GM12874 (cell line): ENCODE measurements around the gene L3MBTL3.

ENCODE experiments used
- CTCF ChIP-seq: IDR thresholded peaks from 2 replicates; pipeline ENCODE4 v1.5.1; 2011; ENCODE audit warnings: low read depth, mild to moderate bottlenecking, control low read depth, low read length, moderate library complexity; ENCODE audit not compliant: insufficient read depth

Gene L3MBTL3

GRCh38 chr6:129992881-129993280 lies 25.5 kb upstream of the L3MBTL3 start:
- no peak for TF ChIP-seq CTCF

DNA sequence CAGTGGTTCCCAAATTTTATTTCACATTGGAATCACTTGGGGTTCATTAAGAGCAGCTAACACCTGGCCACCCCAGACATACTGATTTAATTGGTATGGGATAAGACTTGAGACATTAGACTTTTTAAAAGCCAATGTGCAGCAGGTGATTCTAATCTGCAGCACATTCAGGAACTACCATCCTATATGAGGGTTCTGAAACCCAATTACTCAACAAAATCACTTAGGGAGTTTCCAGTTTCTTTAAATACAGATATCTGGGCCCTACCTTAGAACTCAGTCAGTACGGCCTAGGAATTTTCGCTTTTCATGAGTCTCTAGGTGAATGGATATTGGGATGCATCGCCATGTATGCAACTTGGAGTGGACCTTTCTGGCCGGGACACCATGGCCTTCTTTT lies 24.0 kb upstream of the L3MBTL3 start:
- no peak for TF ChIP-seq CTCF

- TF ChIP-seq CTCF, result no peak
These were observed 22.0 kb upstream of the L3MBTL3 start for GRCh38 chr6:129996387-129996786.

GRCh38 chr6:130000526-130001421 lies 17.6 kb upstream of the L3MBTL3 start:
- no peak for TF ChIP-seq CTCF

GRCh38 chr6:130008236-130008873 lies 10.0 kb upstream of the L3MBTL3 start:
- TF ChIP-seq CTCF, result no peak

- no peak for TF ChIP-seq CTCF
These were observed 9.2 kb upstream of the L3MBTL3 start for GRCh38 chr6:130009146-130009545.

DNA sequence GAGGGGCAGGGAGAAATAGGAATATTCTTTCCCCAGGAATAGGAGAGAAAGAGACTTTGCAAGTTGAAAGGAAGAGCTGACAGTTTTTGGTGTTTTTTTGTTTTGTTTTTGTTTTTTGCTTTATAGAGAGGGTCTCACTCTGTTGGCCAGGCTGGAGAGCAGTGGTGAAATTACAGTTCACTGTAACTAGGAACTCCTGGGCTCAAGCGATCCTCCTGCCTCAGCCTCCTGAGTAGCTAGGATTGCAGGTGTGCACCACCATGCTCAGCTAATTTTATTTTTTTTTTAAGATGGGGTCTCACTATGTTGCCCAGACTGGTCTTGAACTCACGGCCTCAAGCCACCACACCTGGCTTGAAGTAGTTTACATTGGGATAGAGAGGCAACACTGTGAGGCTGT lies 8.0 kb upstream of the L3MBTL3 start:
- no peak for TF ChIP-seq CTCF
